HG02840 (cell line): ENCODE results near the gene THADA.
A peak's percentile ranks its signal among the peaks of the same experiment; 100 is the strongest.

Experiments
- ATAC-seq: cut with Tn5 transposase; IDR thresholded peaks from one replicate; pipeline ENCODE4 v1.9.1; 2021; ENCODE audit warnings: mild to moderate bottlenecking, moderate library complexity, moderate number of reproducible peaks; ENCODE audit not compliant: unreplicated experiment, low FRiP score

THADA gene

DNA sequence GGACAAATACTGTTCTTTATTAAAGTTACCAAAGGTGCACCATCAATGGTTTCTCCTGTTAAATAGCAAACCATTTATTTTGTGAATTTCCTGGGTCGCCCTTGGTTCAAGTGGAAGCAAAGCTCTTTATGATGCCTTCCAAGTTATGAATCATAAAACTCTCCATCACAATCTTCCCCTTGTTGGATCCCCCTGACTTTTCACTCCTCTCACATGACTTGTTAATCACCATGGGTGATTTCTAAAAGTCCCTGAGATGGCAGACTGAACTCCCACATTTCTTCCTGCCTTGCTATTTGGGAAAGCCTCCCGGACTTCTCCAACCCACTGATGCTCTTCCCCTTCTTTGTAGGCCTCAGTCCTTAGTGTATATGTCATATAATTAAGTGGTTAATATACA lies 176.0 kb downstream of the THADA start:
- ATAC-seq, result no peak

GRCh38 chr2:43419243-43419642 lies 176.6 kb downstream of the THADA start:
- no peak for ATAC-seq

GRCh38 chr2:43418680-43419079 lies 177.2 kb downstream of the THADA start:
- ATAC-seq, result no peak

DNA sequence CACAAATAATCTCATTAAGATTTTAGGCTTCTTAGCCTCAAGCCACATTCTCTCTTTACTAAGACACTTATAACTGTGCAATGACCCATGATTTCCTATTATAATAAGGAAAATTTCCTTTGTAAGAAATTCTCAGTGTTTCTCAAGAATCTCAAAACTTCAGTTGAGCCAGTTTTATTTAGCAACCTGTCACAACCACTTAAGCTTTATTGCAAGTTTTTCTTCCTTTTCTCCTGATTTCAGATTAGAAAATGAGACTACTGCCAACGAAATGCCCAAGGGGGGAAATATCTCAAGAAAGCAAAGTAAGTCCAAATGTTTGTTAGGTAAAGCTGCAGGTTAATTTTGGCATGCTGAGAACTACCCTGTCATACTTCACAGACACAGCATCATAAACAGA lies 178.5 kb downstream of the THADA start:
- ATAC-seq, result no peak

DNA sequence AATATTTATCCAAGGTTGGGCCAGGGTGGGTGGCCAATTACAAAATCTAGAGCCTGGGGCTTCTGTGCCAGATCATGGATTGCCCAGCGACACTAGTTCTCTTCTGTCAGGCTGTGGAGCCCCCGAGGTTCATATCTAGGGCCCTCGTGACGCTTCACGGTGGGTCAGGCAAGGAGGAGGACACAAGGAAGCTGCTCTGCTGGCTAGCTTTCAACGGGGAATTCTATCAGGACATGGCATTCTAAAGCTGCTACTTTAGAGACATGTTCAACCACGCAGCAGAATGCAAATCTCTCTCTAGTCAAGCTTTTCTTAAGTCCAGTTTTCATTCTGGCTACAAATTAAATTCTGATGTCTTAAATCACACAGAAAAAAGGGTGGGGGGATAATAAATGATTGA lies 180.2 kb downstream of the THADA start:
- ATAC-seq, result no peak

DNA sequence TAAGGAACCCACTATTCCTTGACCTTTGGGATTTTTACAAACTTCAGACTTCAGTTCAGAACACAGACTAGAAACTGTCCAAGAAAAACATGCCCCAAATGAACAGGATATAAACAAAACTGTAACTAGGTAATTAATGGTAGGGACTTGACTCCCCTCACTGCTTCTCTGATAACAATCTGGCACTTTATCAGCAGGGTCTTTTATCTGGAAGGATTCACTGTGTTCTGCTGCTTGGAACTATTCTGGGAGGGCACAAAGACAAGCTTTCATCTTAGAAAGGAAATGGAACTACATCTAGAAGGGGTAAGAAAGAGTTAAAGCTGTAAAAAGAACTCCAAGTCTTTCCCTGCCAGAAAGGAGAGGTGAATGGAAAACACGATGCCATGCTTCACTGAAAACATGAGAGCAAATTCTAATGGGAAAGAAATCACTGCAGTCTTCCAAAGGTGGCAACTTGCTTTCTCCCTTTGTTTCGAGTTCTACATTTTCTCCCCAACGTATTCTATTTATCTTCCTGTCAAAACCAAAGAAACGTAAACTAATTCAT lies 181.2 kb downstream of the THADA start:
- ATAC-seq, result no peak

- ATAC-seq, result no peak
Measured at GRCh38 chr2:43414033-43414432, 181.8 kb downstream of the THADA start.

GRCh38 chr2:43412114-43412753 lies 183.6 kb downstream of the THADA start:
- no peak for ATAC-seq

- ATAC-seq, result no peak
Measured at GRCh38 chr2:43410055-43410604, 185.7 kb downstream of the THADA start.

- no peak for ATAC-seq
Measured at GRCh38 chr2:43408407-43409160, 187.3 kb downstream of the THADA start.

DNA sequence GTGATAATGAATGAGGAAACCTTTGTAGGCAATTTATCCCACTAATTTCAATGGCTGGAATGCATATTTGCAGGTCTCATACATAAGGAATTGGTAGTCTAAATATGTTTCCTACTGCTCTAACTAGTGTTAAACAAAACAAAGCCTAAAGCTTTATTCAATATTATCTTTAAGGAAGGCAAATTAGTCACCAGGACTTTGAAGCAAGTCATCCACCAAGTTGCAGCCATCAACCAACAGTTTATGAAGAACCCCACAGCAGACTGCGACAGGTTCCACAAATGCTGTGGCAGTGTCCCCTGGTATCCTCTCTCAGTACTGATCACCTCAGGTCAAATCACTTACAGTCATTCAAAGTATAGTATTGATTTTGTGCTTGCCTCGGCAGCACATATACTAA lies 187.9 kb downstream of the THADA start:
- no peak for ATAC-seq

- no peak for ATAC-seq
Measured at GRCh38 chr2:43406651-43407279, 189.1 kb downstream of the THADA start.

GRCh38 chr2:43405829-43406228 lies 190.0 kb downstream of the THADA start:
- ATAC-seq, result no peak

DNA sequence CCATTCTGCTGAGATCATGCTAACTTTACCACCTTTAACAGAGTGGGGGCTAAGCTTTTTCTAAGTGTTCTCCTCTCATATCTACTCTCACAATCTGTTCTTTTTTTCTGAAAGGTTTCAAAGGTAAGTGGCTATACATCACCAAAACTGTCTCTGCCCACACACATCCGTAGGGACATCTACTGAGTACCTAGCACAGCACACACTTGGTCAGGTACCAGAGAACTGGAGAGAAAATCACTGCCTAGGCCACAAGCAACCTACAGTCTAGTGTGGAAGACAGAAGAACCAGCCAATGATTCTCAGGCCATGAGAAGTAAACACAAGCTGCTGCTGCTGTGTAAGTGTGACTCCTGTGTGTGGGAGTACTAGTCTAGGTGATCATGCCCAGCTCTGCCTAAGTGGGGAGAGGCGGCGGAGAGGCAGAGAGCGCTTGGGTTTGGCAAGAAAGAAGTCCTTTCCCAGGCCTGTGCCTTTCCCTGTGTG lies 193.3 kb downstream of the THADA start:
- peak; percentile 51 for ATAC-seq

GRCh38 chr2:43402002-43402401 lies 193.8 kb downstream of the THADA start:
- ATAC-seq, result peak; percentile 81

DNA sequence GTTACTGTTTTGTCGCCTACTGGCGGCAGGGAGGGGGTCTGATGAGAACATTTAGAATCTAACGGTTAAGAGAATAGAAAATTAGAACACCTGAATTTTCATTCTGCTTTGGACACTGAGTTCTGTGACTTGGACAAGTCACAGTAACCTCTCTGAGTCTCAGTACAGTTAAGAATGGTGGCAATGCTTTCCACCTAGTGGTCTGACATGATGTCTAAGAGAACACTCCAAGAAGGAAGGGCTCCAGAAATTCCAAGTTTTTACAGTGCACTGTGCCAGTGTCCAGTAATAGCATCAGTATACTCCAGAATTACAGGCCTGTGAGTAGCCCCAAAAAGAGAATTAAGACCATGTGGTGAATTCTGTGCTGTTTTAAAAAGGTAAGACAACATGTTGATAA lies 195.3 kb downstream of the THADA start:
- ATAC-seq, result no peak

GRCh38 chr2:43399515-43400264 lies 196.1 kb downstream of the THADA start:
- no peak for ATAC-seq

DNA sequence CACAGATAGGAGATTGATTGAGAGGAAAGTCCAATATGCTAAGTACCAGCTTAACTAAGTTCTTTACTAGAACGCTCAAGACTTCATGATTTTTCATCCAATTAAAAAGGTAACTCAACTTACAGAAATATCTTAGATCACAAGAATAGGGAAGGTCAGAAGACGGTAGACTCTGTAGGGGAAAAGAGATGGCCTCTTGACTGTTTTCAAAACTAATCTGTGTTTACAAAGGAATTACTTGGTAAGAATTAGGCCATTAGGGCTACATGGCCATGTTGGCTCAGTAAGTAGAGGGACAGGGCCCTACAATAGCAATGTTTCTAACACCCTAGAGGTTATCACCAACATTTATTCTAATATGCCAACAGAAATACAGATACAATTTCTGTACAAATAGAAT lies 196.7 kb downstream of the THADA start:
- ATAC-seq, result no peak

GRCh38 chr2:43397821-43398220 lies 198.0 kb downstream of the THADA start:
- ATAC-seq, result no peak

DNA sequence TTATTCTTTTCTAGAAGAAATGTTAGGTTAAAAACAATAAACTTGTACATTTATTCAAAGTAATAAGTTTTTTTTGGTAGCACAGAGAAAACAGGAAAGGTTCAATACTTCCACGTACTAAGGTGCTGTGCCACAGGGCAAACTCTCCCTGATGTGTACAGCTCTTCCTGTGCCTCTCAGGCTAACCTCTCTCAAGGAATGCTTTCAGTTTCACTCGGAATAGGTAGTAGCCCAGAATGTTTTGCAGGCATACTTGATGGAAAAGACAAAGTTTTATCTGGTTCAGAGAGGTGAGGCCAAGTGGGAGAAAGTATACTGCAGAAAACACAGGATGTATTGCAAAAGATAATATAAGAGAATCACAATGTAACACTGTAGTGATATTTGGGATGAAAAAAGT lies 198.4 kb downstream of the THADA start:
- no peak for ATAC-seq
